SK-N-SH (cell line): ENCODE results near the gene SLC12A4. TPM values are rescaled to one million over a fixed set of nuclear protein-coding genes. Genes with fewer than 3 reads are reported as not detected.

Source experiments
- CTCF ChIA-PET: fragments of 300-600, 350-600 bp; formaldehyde crosslinking; extraction: SDS; loops from one replicate; lab custom pipeline; 2021; lab: Yijun Ruan, JAX
- POLR2A ChIA-PET: fragments of 350-600 bp; sonication (Branson Sonifier 250); formaldehyde crosslinking; extraction: SDS; loops from one replicate; lab custom pipeline; 2020; ENCODE audit warnings: antibody characterized with exemption, inconsistent platforms; lab: Yijun Ruan, JAX
- DNase-seq: peaks from one replicate; pipeline ENCODE4 v3.0.0; 2012
- H2AFZ ChIP-seq: fragments of 200-600 bp; sonication (generic); 2 replicates; pipeline ENCODE4 v1.8.1; 2016; ENCODE audit warnings: antibody characterized with exemption, mild to moderate bottlenecking, low read depth
- H3F3A ChIP-seq: fragments of 200-600 bp; sonication (generic); replicated peaks from 2 replicates; pipeline ENCODE3; 2016; ENCODE audit warnings: antibody characterized with exemption, mild to moderate bottlenecking; ENCODE audit not compliant: insufficient read depth
- H3K27ac ChIP-seq, 2 experiments: fragments of 200-500 bp in 1 of 2; fragments of 200-600 bp in 1 of 2; sonication (Bioruptor generic) in 1 of 2; sonication (generic), shearing (Covaris generic) in 1 of 2; 2 replicates each; pipeline versions ENCODE4 v1.5.1 to v1.6.1; 2014 to 2016; ENCODE audit warnings: low read depth in 2 of 2, inconsistent platforms in 1 of 2, low read length in 1 of 2, mild to moderate bottlenecking in 1 of 2, mixed read lengths in 1 of 2
- H3K27me3 ChIP-seq: fragments of 200-600 bp; sonication (generic), shearing (Covaris generic); 2 replicates; pipeline ENCODE4 v1.6.1; 2016; ENCODE audit warnings: mixed run types; ENCODE audit not compliant: insufficient read depth
- H3K36me3 ChIP-seq, 2 experiments: fragments of 200-500 bp in 1 of 2; fragments of 200-600 bp in 1 of 2; sonication (Bioruptor generic) in 1 of 2; sonication (generic) in 1 of 2; replicated peaks in 1 of 2; 2 replicates each; pipeline versions ENCODE3 to v1.5.1; 2014 to 2016; ENCODE audit warnings: low read length in 1 of 2, mild to moderate bottlenecking in 1 of 2; ENCODE audit not compliant: insufficient read depth in 2 of 2, control insufficient read depth in 1 of 2
- H3K4me1 ChIP-seq, 2 experiments: fragments of 200-500 bp in 1 of 2; fragments of 200-600 bp in 1 of 2; sonication (Bioruptor generic) in 1 of 2; sonication (generic), shearing (Covaris generic) in 1 of 2; 2 replicates each; pipeline versions ENCODE4 v1.5.1 to v1.6.1; 2014 to 2016; ENCODE audit warnings: low read depth in 1 of 2, low read length in 1 of 2, mixed run types in 1 of 2; ENCODE audit not compliant: insufficient read depth in 2 of 2, control insufficient read depth in 1 of 2
- H3K4me2 ChIP-seq: fragments of 200-600 bp; sonication (generic), shearing (Covaris generic); 2 replicates; pipeline ENCODE4 v1.6.1; 2017; ENCODE audit warnings: mixed run types
- H3K4me3 ChIP-seq, 2 experiments: fragments of 200-500 bp in 1 of 2; fragments of 200-600 bp in 1 of 2; sonication (Bioruptor generic) in 1 of 2; sonication (generic), shearing (Covaris generic) in 1 of 2; 2 replicates each; pipeline versions ENCODE4 v1.5.1 to v1.8.1; 2014 to 2016; ENCODE audit warnings: low read depth in 2 of 2, inconsistent platforms in 1 of 2, low read length in 1 of 2, mild to moderate bottlenecking in 1 of 2, mixed read lengths in 1 of 2, moderate library complexity in 1 of 2
- H3K79me2 ChIP-seq: fragments of 200-600 bp; sonication (generic); 2 replicates; pipeline ENCODE4 v1.8.1; 2017; ENCODE audit warnings: mild to moderate bottlenecking; ENCODE audit not compliant: insufficient read depth
- H3K9ac ChIP-seq: fragments of 200-600 bp; sonication (generic); 2 replicates; pipeline ENCODE4 v1.6.1; 2017; ENCODE audit warnings: mixed run types
- H3K9me2 ChIP-seq: fragments of 200-600 bp; sonication (generic); 2 replicates; pipeline ENCODE4 v1.6.1; 2017; ENCODE audit warnings: mixed run types
- H3K9me3 ChIP-seq: fragments of 200-600 bp; sonication (generic); 2 replicates; pipeline ENCODE4 v1.6.1; 2017; ENCODE audit warnings: mixed run types, mild to moderate bottlenecking, moderate library complexity
- H4K20me1 ChIP-seq: fragments of 200-600 bp; sonication (generic); 2 replicates; pipeline ENCODE4 v1.6.1; 2017; ENCODE audit warnings: mild to moderate bottlenecking, mixed run types; ENCODE audit not compliant: insufficient read depth
- CHD2 ChIP-seq: fragments of 150-350 bp; IDR thresholded peaks from 2 replicates; pipeline ENCODE4 v1.6.1; 2018; ENCODE audit warnings: low read length; ENCODE audit not compliant: partially characterized antibody
- CTCF ChIP-seq: fragments of 200-600 bp; sonication (generic); IDR thresholded peaks from 2 replicates; pipeline ENCODE4 v1.6.1; 2017; ENCODE audit warnings: antibody characterized with exemption, mild to moderate bottlenecking, moderate library complexity
- EZH2phosphoT487 ChIP-seq: fragments of 200-600 bp; sonication (generic); IDR thresholded peaks from 2 replicates; pipeline ENCODE4 v1.6.1; 2017; ENCODE audit warnings: low read depth, mixed run types, mild to moderate bottlenecking, antibody characterized with exemption, moderate library complexity, borderline replicate concordance
- FOSL2 ChIP-seq: IDR thresholded peaks from 2 replicates; pipeline ENCODE4 v1.4.0; 2012; ENCODE audit warnings: low read depth, mild to moderate bottlenecking, moderate library complexity, borderline replicate concordance
- JUND ChIP-seq: IDR thresholded peaks from 2 replicates; pipeline ENCODE4 v1.4.0; 2012
- NRF1 ChIP-seq: IDR thresholded peaks from 2 replicates; pipeline ENCODE4 v1.6.1; 2012; ENCODE audit warnings: low read depth, mild to moderate bottlenecking, low read length
- POLR2AphosphoS5 ChIP-seq: IDR thresholded peaks from 2 replicates; pipeline ENCODE4 v1.6.1; 2012; ENCODE audit warnings: low read depth, low read length
- RAD21 ChIP-seq: IDR thresholded peaks from 2 replicates; pipeline ENCODE4 v1.6.1; 2012; ENCODE audit warnings: mild to moderate bottlenecking, low read length
- RFX5 ChIP-seq: IDR thresholded peaks from 2 replicates; pipeline ENCODE4 v1.6.1; 2012; ENCODE audit warnings: mild to moderate bottlenecking, improper control_type of control experiment, low read length
- SIN3A ChIP-seq: IDR thresholded peaks from 2 replicates; pipeline ENCODE4 v1.6.1; 2012; ENCODE audit warnings: low read depth, mild to moderate bottlenecking, low read length, moderate library complexity, borderline replicate concordance
- WGBS: methylation state at CpG from one replicate; pipeline ENCODE4 v1.1.6; 2017; ENCODE audit warnings: low lambda C conversion rate; 5-methylcytosine and 5-hydroxymethylcytosine counted together
- polyA plus RNA-seq, 3 experiments: library from polyadenylated mRNA; depleted of rRNA; stranded (reverse); fragments of >200 nt; gene quantifications; 2 replicates each; pipeline ENCODE4 v1.2.3, GENCODE V29; 2012
- TF ChIP-seq, protein P1 (sequence below): IDR thresholded peaks from 2 replicates; pipeline ENCODE4 v1.4.0; 2012; ENCODE audit warnings: low read depth, borderline replicate concordance
- TF ChIP-seq, protein P2 (sequence below): IDR thresholded peaks from 2 replicates; pipeline ENCODE4 v1.4.0; 2012; ENCODE audit warnings: low read depth

SLC12A4 gene
- polyA plus RNA-seq, 1 of the 3 experiments (the other 2 are of a cell fraction), result 75.8 TPM

DNA sequence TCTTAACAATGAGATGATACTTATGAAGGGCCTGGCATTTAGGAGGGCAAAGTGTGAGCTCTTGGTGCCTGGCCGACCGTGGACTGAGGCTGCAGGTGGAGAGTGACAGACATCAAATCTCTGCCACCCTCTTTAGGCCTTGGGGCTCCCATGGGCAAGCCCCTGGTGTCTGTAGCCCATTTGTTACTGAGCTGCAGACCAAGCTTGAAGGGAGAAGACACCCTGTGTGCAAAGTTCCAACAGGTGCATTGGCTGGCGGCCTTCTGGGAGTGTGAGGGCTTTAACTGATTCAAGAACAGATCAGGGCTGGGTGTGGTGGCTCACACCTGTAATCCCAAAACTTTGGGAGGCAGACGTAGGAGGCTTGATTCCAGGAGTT, 36.0 kb downstream of the SLC12A4 start:
- peaks cover 0 to 30% of the 10 kb centered on the region in 2 experiments for H3K36me3 ChIP-seq
- CTCF ChIA-PET, result interaction anchor here (3.5 to 28.1 kb wide), 3 partner anchors 9 to 116 kb away, joined by 18 to 564 read pairs (median 21); partner anchors contain the start of genes EDC4, NRN1L and PSKH1
- H3K9me3 ChIP-seq, result no peaks in the 10 kb centered on the region
- DNase-seq, result no peak
- TF ChIP-seq, protein P1, sequence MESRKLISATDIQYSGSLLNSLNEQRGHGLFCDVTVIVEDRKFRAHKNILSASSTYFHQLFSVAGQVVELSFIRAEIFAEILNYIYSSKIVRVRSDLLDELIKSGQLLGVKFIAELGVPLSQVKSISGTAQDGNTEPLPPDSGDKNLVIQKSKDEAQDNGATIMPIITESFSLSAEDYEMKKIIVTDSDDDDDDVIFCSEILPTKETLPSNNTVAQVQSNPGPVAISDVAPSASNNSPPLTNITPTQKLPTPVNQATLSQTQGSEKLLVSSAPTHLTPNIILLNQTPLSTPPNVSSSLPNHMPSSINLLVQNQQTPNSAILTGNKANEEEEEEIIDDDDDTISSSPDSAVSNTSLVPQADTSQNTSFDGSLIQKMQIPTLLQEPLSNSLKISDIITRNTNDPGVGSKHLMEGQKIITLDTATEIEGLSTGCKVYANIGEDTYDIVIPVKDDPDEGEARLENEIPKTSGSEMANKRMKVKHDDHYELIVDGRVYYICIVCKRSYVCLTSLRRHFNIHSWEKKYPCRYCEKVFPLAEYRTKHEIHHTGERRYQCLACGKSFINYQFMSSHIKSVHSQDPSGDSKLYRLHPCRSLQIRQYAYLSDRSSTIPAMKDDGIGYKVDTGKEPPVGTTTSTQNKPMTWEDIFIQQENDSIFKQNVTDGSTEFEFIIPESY, result no peak
- no peak for TF ChIP-seq EZH2phosphoT487
- TF ChIP-seq, protein P2, sequence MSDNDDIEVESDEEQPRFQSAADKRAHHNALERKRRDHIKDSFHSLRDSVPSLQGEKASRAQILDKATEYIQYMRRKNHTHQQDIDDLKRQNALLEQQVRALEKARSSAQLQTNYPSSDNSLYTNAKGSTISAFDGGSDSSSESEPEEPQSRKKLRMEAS, result no peak
- TF ChIP-seq RAD21, result no peak
- TF ChIP-seq FOSL2, result no peak
- TF ChIP-seq RFX5, result no peak
- no peak for TF ChIP-seq POLR2AphosphoS5
- no peak for TF ChIP-seq CHD2
- no peak for TF ChIP-seq NRF1
- TF ChIP-seq JUND, result no peak
- TF ChIP-seq, all 33 proteins: peak for 0
- Histone ChIP-seq H3K4me1 (peaks cover 9 to 23% of the 10 kb centered on the region in 2 experiments; a peak in 2 of 4 replicates), H3K4me3 (no peak overlapping the region), H3F3A (peaks cover 4% of the 10 kb centered on the region), H3K9ac (no peak overlapping the region), H3K4me2 (no peak overlapping the region), H4K20me1 (peaks cover 13% of the 10 kb centered on the region), H3K79me2 (peaks cover 10% of the 10 kb centered on the region), H3K27ac (no peak overlapping the region), H2AFZ (no peak overlapping the region), H3K27me3 (no peaks in the 10 kb centered on the region), H3K9me2 (no peaks in the 10 kb centered on the region)
- 100% methylated on average over 2 of the region's 4 CpGs for WGBS
- POLR2A ChIA-PET, result interaction anchor here (0.6 to 0.7 kb wide), 2 partner anchors 9 to 113 kb away, joined by 3 to 5 read pairs; no protein-coding TSS in a partner anchor

GRCh38 chr16:67931712-67932461, 36.5 kb downstream of the SLC12A4 start, which contains the start of gene CTRL:
TSS of gene CTRL (minus strand) at chr16:67931862. CDS start at chr16:67931852, 10 bp downstream.
- CTCF ChIA-PET, result interaction anchor here (1.5 to 28.1 kb wide), 4 partner anchors 10 to 115 kb away, joined by 3 to 564 read pairs (median 20); partner anchors contain the start of genes EDC4, NRN1L and PSKH1
- no peak within 1 kb of the TSS for H3K27ac ChIP-seq
- H3K9me3 ChIP-seq, result no peaks in the 10 kb centered on the region
- H3K4me1 ChIP-seq, result peaks cover 5 to 18% of the 10 kb centered on the region in 2 experiments; a peak in 2 of 4 replicates
- peaks cover 0 to 34% of the 10 kb centered on the region in 2 experiments for H3K36me3 ChIP-seq
- no peak within 1 kb of the TSS for H3K4me3 ChIP-seq
- no peak within 1 kb of the TSS for H3K9ac ChIP-seq
- H3K9me2 ChIP-seq, result no peaks in the 10 kb centered on the region
- TF ChIP-seq SIN3A, result no peak
- TF ChIP-seq CTCF, result 0 out of 2 replicates have a peak, but pooled peaks have one; percentile 29
- H2AFZ ChIP-seq, result no peak within 1 kb of the TSS
- H3K79me2 ChIP-seq, result peaks cover 4% of the 10 kb centered on the region; the same call in 1 of the 2 replicates
- H3F3A ChIP-seq, result no peaks in the 10 kb centered on the region
- no peaks in the 10 kb centered on the region for H3K27me3 ChIP-seq
- no peak for DNase-seq
- 94% methylated on average over 4 of the region's 15 CpGs for WGBS
- POLR2A ChIA-PET, result interaction anchor here (0.7 kb wide), 1 partner anchor 9 kb away, joined by 3 read pairs; no protein-coding TSS in a partner anchor
- no peak within 1 kb of the TSS for H3K4me2 ChIP-seq
- H4K20me1 ChIP-seq, result peaks cover 13% of the 10 kb centered on the region
